Kidney (tissue), 14 donors: Measurements from ENCODE around the gene MRPL40. TPM values are rescaled to one million over a fixed set of nuclear protein-coding genes. Genes with fewer than 3 reads are reported as not detected.
A peak's percentile ranks its signal among the peaks of the same experiment; 100 is the strongest.

Experiments used
- DNase-seq, 5 donors: peaks; one replicate each; pipeline ENCODE4 v3.0.0-alpha.2; 2013 to 2020
- FAIRE-seq: peaks from 2 replicates; lab custom pipeline; 2012; peaks lifted over from hg19 to GRCh38; lab: Jason Lieb, UNC
- H3K27ac ChIP-seq, 2 donors: one replicate each; pipeline ENCODE4 v1.7.0; 2013; ENCODE audit warnings: low read depth in 2 of 2, low read length in 2 of 2, inconsistent platforms in 1 of 2
- H3K27me3 ChIP-seq: one replicate; pipeline ENCODE4 v1.7.1; 2013; ENCODE audit warnings: low read length, inconsistent platforms; ENCODE audit not compliant: control insufficient read depth, insufficient read depth
- H3K36me3 ChIP-seq, 3 donors: one replicate each; pipeline versions ENCODE4 v1.7.0 to v1.7.1; 2013; ENCODE audit warnings: low read length in 3 of 3, control low read depth in 1 of 3, inconsistent platforms in 1 of 3; ENCODE audit not compliant: insufficient read depth in 3 of 3, control insufficient read depth in 2 of 3
- H3K4me1 ChIP-seq, 3 donors: one replicate each; pipeline versions ENCODE4 v1.7.0 to v1.7.1; 2013; ENCODE audit warnings: low read length in 3 of 3, inconsistent platforms in 1 of 3, low read depth in 1 of 3; ENCODE audit not compliant: control insufficient read depth in 2 of 3, insufficient read depth in 2 of 3
- H3K4me3 ChIP-seq, 3 donors: one replicate each; pipeline versions ENCODE4 v1.7.0 to v1.8.1; 2013; ENCODE audit warnings: low read length in 3 of 3, control low read depth in 1 of 3, inconsistent platforms in 1 of 3
- H3K9ac ChIP-seq, 3 donors: one replicate each; pipeline versions ENCODE4 v1.7.0 to v1.7.1; 2013; ENCODE audit warnings: low read length in 3 of 3, control low read depth in 1 of 3, inconsistent platforms in 1 of 3
- H3K9me3 ChIP-seq, 3 donors: one replicate each; pipeline versions ENCODE4 v1.7.0 to v1.7.1; 2013; ENCODE audit warnings: low read length in 3 of 3, control low read depth in 1 of 3, inconsistent platforms in 1 of 3; ENCODE audit not compliant: control insufficient read depth in 2 of 3, insufficient read depth in 1 of 3
- CTCF ChIP-seq: IDR thresholded peaks from 3 replicates; pipeline ENCODE4 v1.5.1; 2012; ENCODE audit warnings: mild to moderate bottlenecking, moderate library complexity, borderline replicate concordance; ENCODE audit not compliant: insufficient read depth; ENCODE audit errors: extremely low read depth
- intact Hi-C: fragments of 100-400 bp; cut with DNase I; formaldehyde crosslinking; loops from one replicate; pipeline ENCODE4 v1.11.1; 2022
- polyA plus RNA-seq: library from polyadenylated mRNA; stranded (reverse); fragments of 350-450 nt; fragmentation: Illumina TruSeq; extraction: RNeasy Lipid Tissue Mini Kit (QIAGEN cat#74804); gene quantifications from one replicate; pipeline ENCODE4 v1.2.3, GENCODE V29; 2014; ENCODE audit warnings: low read depth, low replicate concordance; ENCODE audit not compliant: insufficient read depth
- total RNA-seq: library from RNA; stranded (reverse); fragmentation: NEBNext Ultra II Directional; extraction: Animal tissue kit (Norgen Biotek cat#: 25700); gene quantifications from one replicate; pipeline ENCODE4 v1.2.1, GENCODE V29; 2021
- donor health status: control.
- donor health status: control.
- donor health status: control.
- donor health status: control.
- donor health status: control.
- donor health status: DM: yes; HTN: yes; CAD: no.
- donor health status: Normal renal cell carcinoma (clear cell type).

MRPL40 gene
- total and polyA plus RNA-seq, 2 donors from 2014 or later = 30.0 to 89.2 TPM

DNA sequence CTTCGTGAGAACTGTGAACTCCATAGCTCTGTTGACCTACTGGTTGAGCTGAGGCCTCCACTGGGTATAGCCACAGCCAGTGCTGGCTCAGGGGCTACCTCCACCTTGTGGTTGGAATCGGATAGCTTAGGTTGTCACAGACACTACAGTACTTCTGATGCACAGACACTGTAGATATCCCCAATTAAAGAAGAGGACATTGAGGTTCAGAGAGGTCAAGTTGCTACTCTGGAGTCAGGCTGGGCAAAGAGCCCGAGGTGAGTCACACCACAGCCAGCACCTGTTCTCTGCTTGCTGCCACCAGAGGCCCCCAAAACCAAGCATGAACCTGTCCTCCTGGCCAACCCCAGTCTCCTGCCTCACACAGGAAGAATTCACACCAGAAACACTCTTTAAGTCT, 41.2 kb downstream of the MRPL40 start:
- DNase-seq = no peak
- FAIRE-seq = no peak
- intact Hi-C loops = no loop called here
- H3K36me3 ChIP-seq = peaks cover 0 to 43% (median 40%) of the 10 kb centered on the region in 3 donors
- H3K27ac ChIP-seq = no peak overlapping the region
- H3K9me3 ChIP-seq = no peaks in the 10 kb centered on the region
- no peak for TF ChIP-seq CTCF
- H3K4me1 ChIP-seq = peaks cover 0 to 4% (median 4%) of the 10 kb centered on the region in 3 donors
- H3K27me3 ChIP-seq = no peaks in the 10 kb centered on the region
- H3K4me3 ChIP-seq = no peak overlapping the region
- no peak overlapping the region for H3K9ac ChIP-seq

DNA sequence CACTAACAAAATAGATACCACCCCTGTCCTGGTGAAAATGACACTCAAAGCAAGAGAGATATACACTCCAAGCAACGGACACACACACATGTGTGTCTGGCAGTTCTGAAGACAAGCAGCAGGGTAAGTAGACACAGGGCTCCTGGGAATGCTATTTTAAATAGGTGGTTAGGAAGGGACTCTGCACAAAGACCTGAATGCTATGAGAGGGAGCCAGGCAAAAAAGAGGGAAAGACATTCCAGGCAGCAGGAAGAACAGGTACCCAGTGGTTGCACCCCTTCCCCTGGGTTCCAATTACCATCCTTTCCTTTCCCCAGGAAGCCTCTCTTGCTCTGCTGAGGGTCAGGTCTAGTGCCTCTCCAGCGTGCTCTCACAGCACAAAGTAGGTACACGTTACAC, 43.7 kb downstream of the MRPL40 start:
- H3K9me3 ChIP-seq = no peaks in the 10 kb centered on the region
- no peak overlapping the region for H3K27ac ChIP-seq
- intact Hi-C loops = no loop called here
- no peak for TF ChIP-seq CTCF
- FAIRE-seq = no peak
- no peak for DNase-seq
- peaks cover 0 to 23% (median 22%) of the 10 kb centered on the region in 3 donors for H3K36me3 ChIP-seq
- no peak overlapping the region for H3K9ac ChIP-seq
- H3K4me1 ChIP-seq = peaks cover 0 to 4% (median 4%) of the 10 kb centered on the region in 3 donors
- H3K27me3 ChIP-seq = no peaks in the 10 kb centered on the region
- H3K4me3 ChIP-seq = no peak overlapping the region

DNA sequence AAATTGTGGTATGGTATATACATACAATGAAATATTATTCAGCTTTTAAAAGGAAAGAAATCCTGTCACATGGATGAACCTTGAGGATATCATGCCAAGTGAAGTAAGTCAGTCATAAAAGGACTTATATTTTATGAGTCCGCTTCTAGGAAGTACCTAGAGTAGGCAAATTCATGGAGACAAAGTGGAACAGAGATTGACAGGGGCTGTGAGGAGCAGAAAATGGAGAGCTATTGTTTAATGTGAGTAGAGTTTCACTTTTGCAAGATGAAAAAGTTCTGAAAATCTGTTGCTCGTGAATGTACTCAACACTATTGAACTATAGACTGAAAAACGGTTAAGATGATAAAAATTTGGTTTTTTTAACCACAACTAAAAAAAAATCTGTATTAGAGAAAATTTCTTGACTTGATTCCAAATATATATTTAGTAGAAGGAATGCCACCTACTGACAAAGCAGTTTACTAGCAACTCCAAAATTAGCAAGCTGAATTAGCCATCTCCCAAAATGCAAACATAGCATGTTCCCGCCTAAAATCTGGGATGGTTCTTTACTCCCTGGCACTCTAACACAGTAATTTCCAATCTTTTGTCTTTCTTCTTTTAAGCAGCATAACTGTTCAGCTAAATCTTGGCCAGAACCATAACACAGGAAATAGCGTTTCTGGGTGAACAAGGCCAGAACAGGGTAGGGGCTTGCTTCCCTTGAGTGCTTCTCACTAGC, 45.1 kb downstream of the MRPL40 start:
- Histone ChIP-seq H3K27ac (no peak overlapping the region), H3K4me3 (peak overlapping the region; percentile 54 to 98 (median 91)), H3K9me3 (no peaks in the 10 kb centered on the region), H3K27me3 (no peaks in the 10 kb centered on the region), H3K36me3 (peaks cover 0 to 15% (median 12%) of the 10 kb centered on the region in 3 donors), H3K9ac (peak overlapping the region; percentile 49 to 72 (median 50)), H3K4me1 (peaks cover 0 to 4% (median 4%) of the 10 kb centered on the region in 3 donors)
- peak in 1 of 5 donors; percentile 26 for DNase-seq
- TF ChIP-seq CTCF = peak; percentile 20
- no peak for FAIRE-seq
- intact Hi-C loops = no loop called here
